Spleen (tissue), 7 donors: ENCODE results near the gene UBASH3A.

Experiments
- CTCF ChIP-seq, 11 experiments: fragments of 200-600 bp in 7 of 11; fragments of 450-650 bp in 4 of 11; sonication (generic) in 4 of 11; IDR thresholded peaks in 8 of 11; conservative IDR thresholded peaks in 3 of 11; 1 replicate in 7 of 11; 2 replicates in 4 of 11; pipeline versions ENCODE4 v1.4.0 to v1.8.0; 2016 to 2021; ENCODE audit warnings: antibody characterized with exemption in 11 of 11, inconsistent platforms in 4 of 11, mild to moderate bottlenecking in 1 of 11
- POLR2A ChIP-seq, 3 donors: fragments of 450-650 bp; IDR thresholded peaks; one replicate each; pipeline ENCODE4 v1.5.1; 2017; ENCODE audit warnings: antibody characterized with exemption in 3 of 3, mild to moderate bottlenecking in 1 of 3
- donor health status: DM: no; HTN: no; CAD: no; lungs with moderate emphysema.
- donor health status: DM: no; HTN: no; CAD: no.
- donor health status: DM: no; HTN: no; CAD: no.

- TF ChIP-seq CTCF (IDR thresholded peaks at IDR 0.05 in 8 of 11, conservative IDR thresholded peaks at IDR 0.05 in 3 of 11) (no peak), POLR2A (IDR thresholded peaks at IDR 0.05) (no peak)
Measured at GRCh38 chr21:42414066-42414465, 10.4 kb downstream of the UBASH3A start.
